HTERT RPE-1 (cell line): ENCODE measurements around the gene BORCS5.
"Not testable (repeated sequence)": the region's sequence is repeated elsewhere in the genome, so short reads cannot be mapped to it uniquely, and the experiment has no call there.

Experiments
- in situ Hi-C: fragments of 300-500 bp; cut with MboI; formaldehyde crosslinking; loops from 4 replicates; pipeline ENCODE4 v1.14.3; 2020; ENCODE audit warnings: low sequenced_read_pairs

Gene BORCS5

GRCh38 chr12:12356896-12357718 lies at the start of gene BORCS5:
Gene BORCS5, plus strand, starts transcription at chr12:12357078. Its CDS starts 374 bp downstream, at chr12:12357452.
- in situ Hi-C loops, result no loop called here

- in situ Hi-C loops, result not testable (repeated sequence)
These were observed 46.2 kb upstream of the BORCS5 start for GRCh38 chr12:12310695-12311094.

- in situ Hi-C loops, result no loop called here
These were observed 41.0 kb upstream of the BORCS5 start for GRCh38 chr12:12315838-12316237.

GRCh38 chr12:12319451-12320183 lies 37.3 kb upstream of the BORCS5 start:
- in situ Hi-C loops, result no loop called here

GRCh38 chr12:12323118-12323517 lies 33.8 kb upstream of the BORCS5 start:
- in situ Hi-C loops, result no loop called here

- in situ Hi-C loops, result no loop called here
These were observed 33.3 kb upstream of the BORCS5 start for GRCh38 chr12:12323591-12323990.

GRCh38 chr12:12326262-12326661 lies 30.6 kb upstream of the BORCS5 start:
- in situ Hi-C loops, result no loop called here

GRCh38 chr12:12327802-12328201 lies 29.1 kb upstream of the BORCS5 start:
- in situ Hi-C loops, result no loop called here

GRCh38 chr12:12331244-12331771 lies 25.6 kb upstream of the BORCS5 start:
- in situ Hi-C loops, result no loop called here

- in situ Hi-C loops, result no loop called here
These were observed 25.0 kb upstream of the BORCS5 start for GRCh38 chr12:12331896-12332295.

GRCh38 chr12:12333407-12334366 lies 23.2 kb upstream of the BORCS5 start:
- in situ Hi-C loops, result no loop called here

- in situ Hi-C loops, result no loop called here
These were observed 22.4 kb upstream of the BORCS5 start for GRCh38 chr12:12334367-12335040.

GRCh38 chr12:12336049-12336411 lies 20.8 kb upstream of the BORCS5 start:
- in situ Hi-C loops, result no loop called here

GRCh38 chr12:12336511-12336910 lies 20.4 kb upstream of the BORCS5 start:
- in situ Hi-C loops, result no loop called here

GRCh38 chr12:12338527-12339168 lies 18.2 kb upstream of the BORCS5 start:
- in situ Hi-C loops, result no loop called here

- in situ Hi-C loops, result no loop called here
These were observed 6.9 kb upstream of the BORCS5 start, which contains the start of gene MANSC1 for GRCh38 chr12:12349711-12350665. Gene MANSC1, minus strand, starts transcription at chr12:12350242. Its CDS starts 6,928 bp downstream, at chr12:12343314.

- in situ Hi-C loops, result no loop called here
These were observed 5.9 kb upstream of the BORCS5 start for GRCh38 chr12:12350868-12351463.
